Endothelial cell of umbilical vein (primary cell): ENCODE data around the gene SETBP1. TPM values are rescaled to one million over a fixed set of nuclear protein-coding genes. Genes with fewer than 3 reads are reported as not detected.

ENCODE experiments used
- BruUV-seq: library from RNA; stranded (reverse); fragments of 400-500 nt; replicated peaks from 2 replicates; lab custom pipeline; 2021; lab: Mats Ljungman, UMichigan
- CTCF ChIA-PET: fragments of 300-600, 350-600 bp; sonication (Branson Sonifier 250); formaldehyde crosslinking; loops from one replicate; lab custom pipeline; 2021; ENCODE audit warnings: antibody characterized with exemption, inconsistent platforms; lab: Charles Lee
- POLR2A ChIA-PET: fragments of 300-600, 350-600 bp; sonication (Branson Sonifier 250); formaldehyde crosslinking; loops from one replicate; lab custom pipeline; 2021; ENCODE audit warnings: antibody characterized with exemption, inconsistent platforms; lab: Charles Lee
- DNase-seq: peaks from one replicate; pipeline ENCODE4 v3.0.0-alpha.2; 2011; ENCODE audit warnings: low read depth, low spot score
- FAIRE-seq: peaks from 2 replicates; lab custom pipeline; 2011; peaks lifted over from hg19 to GRCh38; lab: Jason Lieb, UNC
- H2AFZ ChIP-seq: 2 replicates; pipeline ENCODE4 v1.6.0; 2012; ENCODE audit warnings: low read depth, low read length, control low read depth, inconsistent platforms
- H3K27ac ChIP-seq: 2 replicates; pipeline ENCODE4 v1.5.1; 2011; ENCODE audit warnings: low read depth, mild to moderate bottlenecking, control low read depth, low read length, moderate library complexity; ENCODE audit not compliant: insufficient read depth
- H3K27me3 ChIP-seq, 2 experiments: 2 replicates each; pipeline versions ENCODE4 v1.6.0 to v1.6.1; 2011; ENCODE audit warnings: low read length in 2 of 2, mixed read lengths in 1 of 2; ENCODE audit not compliant: control insufficient read depth in 2 of 2, insufficient read depth in 2 of 2
- H3K36me3 ChIP-seq, 2 experiments: 2 replicates in 1 of 2; 3 replicates in 1 of 2; pipeline ENCODE4 v1.5.1; 2011; ENCODE audit warnings: low read length in 2 of 2, mild to moderate bottlenecking in 1 of 2, moderate library complexity in 1 of 2; ENCODE audit not compliant: control insufficient read depth in 2 of 2, insufficient read depth in 2 of 2; ENCODE audit errors: extremely low read depth in 1 of 2
- H3K4me1 ChIP-seq: 3 replicates; pipeline ENCODE4 v1.5.1; 2011; ENCODE audit warnings: mild to moderate bottlenecking, low read length; ENCODE audit not compliant: control insufficient read depth, insufficient read depth; ENCODE audit errors: extremely low read depth
- H3K4me2 ChIP-seq: 2 replicates; pipeline ENCODE4 v1.6.1; 2011; ENCODE audit warnings: low read length, control low read depth, mixed read lengths; ENCODE audit not compliant: insufficient read depth
- H3K4me3 ChIP-seq, 3 experiments: fragments of 200-600 bp in 1 of 3; sonication (generic), shearing (Covaris generic) in 1 of 3; replicated peaks in 1 of 3; 2 replicates each; pipeline ENCODE4 v1.5.1; 2011 to 2016; ENCODE audit warnings: control low read depth in 3 of 3, low read length in 3 of 3, mild to moderate bottlenecking in 2 of 3, inconsistent platforms in 1 of 3, low read depth in 1 of 3, moderate library complexity in 1 of 3; ENCODE audit not compliant: insufficient read depth in 1 of 3
- H3K79me2 ChIP-seq: 2 replicates; pipeline ENCODE4 v1.6.0; 2012; ENCODE audit warnings: low read length, inconsistent platforms; ENCODE audit not compliant: control insufficient read depth, insufficient read depth
- H3K9ac ChIP-seq: replicated peaks from 2 replicates; pipeline ENCODE3; 2011; ENCODE audit warnings: low read length, control low read depth; ENCODE audit not compliant: insufficient read depth; ENCODE audit errors: extremely low read depth
- H3K9me1 ChIP-seq: replicated peaks from 3 replicates; pipeline ENCODE4 v1.6.0; 2011; ENCODE audit warnings: mild to moderate bottlenecking, low read length; ENCODE audit not compliant: control insufficient read depth, insufficient read depth; ENCODE audit errors: extremely low read depth
- H3K9me3 ChIP-seq: replicated peaks from 2 replicates; pipeline ENCODE4 v1.5.1; 2012; ENCODE audit warnings: low read length, inconsistent platforms; ENCODE audit not compliant: control insufficient read depth, insufficient read depth
- H4K20me1 ChIP-seq: replicated peaks from 2 replicates; pipeline ENCODE3; 2011; ENCODE audit warnings: mild to moderate bottlenecking, low read length; ENCODE audit not compliant: control insufficient read depth, insufficient read depth; ENCODE audit errors: extremely low read depth
- EZH2 ChIP-seq: IDR thresholded peaks from 2 replicates; pipeline ENCODE4 v1.6.1; 2012; ENCODE audit warnings: borderline replicate concordance, low read depth, mild to moderate bottlenecking, moderate library complexity, low read length, inconsistent platforms; ENCODE audit not compliant: severe bottlenecking
- MYC ChIP-seq: IDR thresholded peaks from one replicate; pipeline ENCODE4 v1.6.1; 2011; ENCODE audit warnings: mild to moderate bottlenecking, low read depth, low read length
- POLR2A ChIP-seq: IDR thresholded peaks from 2 replicates; pipeline ENCODE4 v1.6.1; 2012; ENCODE audit warnings: low read depth, mild to moderate bottlenecking, control low read depth, low read length
- POLR2AphosphoS5 ChIP-seq: IDR thresholded peaks from 2 replicates; pipeline ENCODE4 v1.6.1; 2012; ENCODE audit warnings: low read depth, mild to moderate bottlenecking, control low read depth, low read length, moderate library complexity; ENCODE audit not compliant: insufficient read depth
- dilution Hi-C: fragments of 300-500 bp; cut with MboI; formaldehyde crosslinking; loops from one replicate; pipeline ENCODE4 v1.15.0; 2019; ENCODE audit warnings: low sequenced_read_pairs; ENCODE audit not compliant: extremely low pct_ligation_motif_present
- intact Hi-C: fragments of 100-400 bp; cut with micrococcal nuclease; formaldehyde crosslinking; loops from one replicate; pipeline ENCODE4 v1.10.0; 2022
- polyA plus RNA-seq, 4 experiments: library from polyadenylated mRNA; depleted of rRNA in 3 of 4; stranded (reverse) in 3 of 4; unstranded in 1 of 4; fragments of >200 nt; gene quantifications; 2 replicates each; pipeline versions ENCODE4 v1.2.1 to v1.2.3, GENCODE V29; 2011 to 2012; ENCODE audit warnings: missing spikeins in 1 of 4
- total RNA-seq: library from RNA; stranded (reverse); gene quantifications from 2 replicates; pipeline ENCODE4 v1.2.3, GENCODE V29; 2021

Gene SETBP1
- total and polyA plus RNA-seq, 2 donors (not counting 3 experiments of a cell fraction or from before 2014, with no cell fraction given) = 0.76 to 3.1 TPM

- BruUV-seq = no TSS peak
- no peak overlapping the region for H2AFZ ChIP-seq
- TF ChIP-seq EZH2 = no peak
- POLR2A ChIA-PET = no interaction called here
- H3K36me3 ChIP-seq = no peaks in the 10 kb centered on the region
- no peaks in the 10 kb centered on the region for H3K4me1 ChIP-seq
- no peaks in the 10 kb centered on the region for H4K20me1 ChIP-seq
- H3K9ac ChIP-seq = no peak overlapping the region
- no peak overlapping the region for H3K4me3 ChIP-seq
- dilution Hi-C loops (no loop called here), intact Hi-C loops (no loop called here)
- no peaks in the 10 kb centered on the region for H3K9me3 ChIP-seq
- CTCF ChIA-PET = no interaction called here
- H3K4me2 ChIP-seq = no peak overlapping the region
- no peak for DNase-seq
- no peaks in the 10 kb centered on the region for H3K27me3 ChIP-seq
- no peak for FAIRE-seq
- no peaks in the 10 kb centered on the region for H3K9me1 ChIP-seq
- H3K79me2 ChIP-seq = no peaks in the 10 kb centered on the region
- no peak overlapping the region for H3K27ac ChIP-seq
Observed at GRCh38 chr18:45026162-45026561, 345.5 kb downstream of the SETBP1 start.

GRCh38 chr18:45034179-45034578 lies 353.5 kb downstream of the SETBP1 start:
- no peak for TF ChIP-seq POLR2AphosphoS5
- TF ChIP-seq POLR2A = no peak
- TF ChIP-seq EZH2 = no peak
- no peak for TF ChIP-seq MYC
- H3K4me2 ChIP-seq = no peak overlapping the region
- no peaks in the 10 kb centered on the region for H3K36me3 ChIP-seq
- H3K79me2 ChIP-seq = no peaks in the 10 kb centered on the region
- H3K4me1 ChIP-seq = no peaks in the 10 kb centered on the region
- dilution Hi-C loops (no loop called here), intact Hi-C loops (no loop called here)
- no peak overlapping the region for H3K9ac ChIP-seq
- H3K9me1 ChIP-seq = no peaks in the 10 kb centered on the region
- no peak overlapping the region for H3K27ac ChIP-seq
- H3K27me3 ChIP-seq = no peaks in the 10 kb centered on the region
- H4K20me1 ChIP-seq = no peaks in the 10 kb centered on the region
- CTCF ChIA-PET = no interaction called here
- DNase-seq (no peak), FAIRE-seq (no peak)
- H2AFZ ChIP-seq = no peak overlapping the region
- H3K4me3 ChIP-seq = no peak overlapping the region
- no TSS peak for BruUV-seq
- H3K9me3 ChIP-seq = no peaks in the 10 kb centered on the region
- POLR2A ChIA-PET = no interaction called here
